Measurements from ENCODE around the gene SPIB. TPM values are rescaled to one million over a fixed set of nuclear protein-coding genes. Genes with fewer than 3 reads are reported as not detected.

SPIB gene
- total and polyA plus RNA-seq, 2 of the 4 experiments (the other 2 are of a cell fraction): not detected

DNA sequence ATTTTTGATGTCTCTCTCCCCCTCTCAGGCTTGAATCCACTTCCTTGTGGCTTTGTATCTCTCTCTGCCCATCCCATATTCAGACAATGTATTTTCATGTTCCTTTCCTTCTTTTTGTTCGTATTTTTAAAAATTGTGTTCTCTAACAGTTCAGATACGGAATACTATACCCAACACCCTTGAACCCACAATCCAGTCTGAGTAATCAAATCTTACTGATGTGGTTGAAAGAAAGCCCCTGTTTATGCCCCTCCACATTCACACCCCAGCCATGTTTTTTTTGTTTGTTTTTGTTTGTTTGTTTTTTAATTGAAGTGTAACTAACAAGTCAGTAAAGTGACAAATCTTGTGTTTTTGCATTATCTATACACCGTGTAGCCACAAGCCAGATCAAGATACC lies 1.4 kb downstream of the SPIB start:
- Histone ChIP-seq H3K56ac (ENCODE audit: extremely low read depth, insufficient read depth, low read length) (no peak overlapping the region), H3K4me3 (ENCODE audit: insufficient read depth, low read depth, low read length) (no peak overlapping the region), H2BK15ac (ENCODE audit: low read depth, low read length) (no peak overlapping the region), H3K4me2 (ENCODE audit: low read depth, low read length) (no peak overlapping the region), H4K20me1 (ENCODE audit: insufficient read depth, low read length) (no peaks in the 10 kb centered on the region), H4K91ac (ENCODE audit: insufficient read depth, low read depth, low read length) (no peak overlapping the region), H3K36me3 (ENCODE audit: control insufficient read depth, insufficient read depth, low read length) (no peaks in the 10 kb centered on the region), H3K9me1 (ENCODE audit: insufficient read depth, low read length) (no peaks in the 10 kb centered on the region), H3K14ac (replicated peaks; ENCODE audit: low read depth, low read length) (no peak overlapping the region), H4K8ac (ENCODE audit: low read depth in 2 of 2, low read length in 2 of 2) (no peak overlapping the region), H3K27me3 (ENCODE audit: control insufficient read depth, insufficient read depth, low read length) (peaks cover 21% of the 10 kb centered on the region), H3K18ac (ENCODE audit: low read depth, low read length) (no peak overlapping the region), H2AK5ac (ENCODE audit: low read depth, low read length) (no peak overlapping the region), H2AFZ (replicated peaks; ENCODE audit: low read length, poor library complexity) (no peak overlapping the region), H2BK120ac (ENCODE audit: low read depth, low read length) (no peak overlapping the region), H4K5ac (ENCODE audit: low read depth, low read length) (no peak overlapping the region), H3K9me3 (ENCODE audit: control insufficient read depth, insufficient read depth, low read length) (no peaks in the 10 kb centered on the region), H2BK20ac (ENCODE audit: low read depth, low read length) (no peak overlapping the region), H3K4ac (ENCODE audit: low read depth, low read length) (no peak overlapping the region), H3K27ac (ENCODE audit: insufficient read depth, low read length) (no peak overlapping the region), H2BK5ac (ENCODE audit: low read depth, low read length, poor library complexity, severe bottlenecking) (no peak overlapping the region), H3K9ac (ENCODE audit: low read depth, low read length) (no peak overlapping the region), H3K79me1 (ENCODE audit: low read depth in 1 of 2, low read length in 2 of 2) (no peaks in the 10 kb centered on the region), H2AK9ac (replicated peaks; ENCODE audit: low read depth, low read length, poor library complexity) (no peak overlapping the region), H3K4me1 (ENCODE audit: control insufficient read depth, insufficient read depth, low read length) (no peaks in the 10 kb centered on the region), H3K23ac (ENCODE audit: low read depth, low read length) (no peak overlapping the region)
- TF ChIP-seq POLR2A (IDR thresholded peaks at IDR 0.05; ENCODE audit: low read depth, low read length) (no peak), MAZ (IDR thresholded peaks at IDR 0.05; ENCODE audit: borderline replicate concordance, low read depth, low read length) (no peak), SMC3 (IDR thresholded peaks at IDR 0.05; ENCODE audit: low read depth, low read length) (no peak), CHD1 (IDR thresholded peaks at IDR 0.05; ENCODE audit: low read depth, low read length) (no peak), RCOR1 (IDR thresholded peaks at IDR 0.05; ENCODE audit: insufficient replicate concordance, low read length) (no peak)
- TF ChIP-seq, protein P1, sequence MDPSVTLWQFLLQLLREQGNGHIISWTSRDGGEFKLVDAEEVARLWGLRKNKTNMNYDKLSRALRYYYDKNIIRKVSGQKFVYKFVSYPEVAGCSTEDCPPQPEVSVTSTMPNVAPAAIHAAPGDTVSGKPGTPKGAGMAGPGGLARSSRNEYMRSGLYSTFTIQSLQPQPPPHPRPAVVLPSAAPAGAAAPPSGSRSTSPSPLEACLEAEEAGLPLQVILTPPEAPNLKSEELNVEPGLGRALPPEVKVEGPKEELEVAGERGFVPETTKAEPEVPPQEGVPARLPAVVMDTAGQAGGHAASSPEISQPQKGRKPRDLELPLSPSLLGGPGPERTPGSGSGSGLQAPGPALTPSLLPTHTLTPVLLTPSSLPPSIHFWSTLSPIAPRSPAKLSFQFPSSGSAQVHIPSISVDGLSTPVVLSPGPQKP (IDR thresholded peaks at IDR 0.05; ENCODE audit: borderline replicate concordance, low read depth, low read length): no peak
- TF ChIP-seq, protein P2, sequence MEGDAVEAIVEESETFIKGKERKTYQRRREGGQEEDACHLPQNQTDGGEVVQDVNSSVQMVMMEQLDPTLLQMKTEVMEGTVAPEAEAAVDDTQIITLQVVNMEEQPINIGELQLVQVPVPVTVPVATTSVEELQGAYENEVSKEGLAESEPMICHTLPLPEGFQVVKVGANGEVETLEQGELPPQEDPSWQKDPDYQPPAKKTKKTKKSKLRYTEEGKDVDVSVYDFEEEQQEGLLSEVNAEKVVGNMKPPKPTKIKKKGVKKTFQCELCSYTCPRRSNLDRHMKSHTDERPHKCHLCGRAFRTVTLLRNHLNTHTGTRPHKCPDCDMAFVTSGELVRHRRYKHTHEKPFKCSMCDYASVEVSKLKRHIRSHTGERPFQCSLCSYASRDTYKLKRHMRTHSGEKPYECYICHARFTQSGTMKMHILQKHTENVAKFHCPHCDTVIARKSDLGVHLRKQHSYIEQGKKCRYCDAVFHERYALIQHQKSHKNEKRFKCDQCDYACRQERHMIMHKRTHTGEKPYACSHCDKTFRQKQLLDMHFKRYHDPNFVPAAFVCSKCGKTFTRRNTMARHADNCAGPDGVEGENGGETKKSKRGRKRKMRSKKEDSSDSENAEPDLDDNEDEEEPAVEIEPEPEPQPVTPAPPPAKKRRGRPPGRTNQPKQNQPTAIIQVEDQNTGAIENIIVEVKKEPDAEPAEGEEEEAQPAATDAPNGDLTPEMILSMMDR (conservative IDR thresholded peaks at IDR 0.05; ENCODE audit: low read depth, low read length): no peak
- BruUV-seq (replicated peaks): no TSS peak
- intact Hi-C loops (cut with micrococcal nuclease): no loop called here
- CTCF ChIA-PET: no interaction called here
- POLR2A ChIA-PET (ENCODE audit: unreplicated experiment): no interaction called here
- dilution Hi-C loops (cut with HindIII; ENCODE audit: low sequenced_read_pairs, unreplicated experiment): no loop called here
- in situ Hi-C loops (cut with MboI; ENCODE audit: low sequenced_read_pairs): no loop called here
- no peak for ATAC-seq (ENCODE audit: low read depth)
- no peak for DNase-seq
- no CpG with 5 or more reads among the region's 3 CpGs for WGBS, 2 experiments (ENCODE audit: extremely low coverage in 2 of 2, insufficient read length in 1 of 2)
